Smooth muscle cell (in vitro differentiated cells): ENCODE measurements around the gene PCSK2. TPM values are rescaled to one million over a fixed set of nuclear protein-coding genes. Genes with fewer than 3 reads are reported as not detected.

ENCODE experiments used
- DNase-seq: peaks from one replicate; lab custom pipeline; 2025; ENCODE audit not compliant: unreplicated experiment; lab: John Stamatoyannopoulos, UW
- H2AFZ ChIP-seq: fragments of 200-600 bp; sonication (generic); 2 replicates; pipeline ENCODE4 v1.6.0; 2016; ENCODE audit warnings: antibody characterized with exemption, low read depth, mild to moderate bottlenecking
- H3F3A ChIP-seq: fragments of 200-600 bp; sonication (generic); 2 replicates; pipeline ENCODE4 v1.6.0; 2017; ENCODE audit warnings: antibody characterized with exemption, low read depth
- H3K27ac ChIP-seq: fragments of 200-600 bp; sonication (generic); 2 replicates; pipeline ENCODE4 v1.5.1; 2016; ENCODE audit warnings: low read depth, mild to moderate bottlenecking
- H3K27me3 ChIP-seq: fragments of 200-600 bp; sonication (generic); 2 replicates; pipeline ENCODE4 v1.6.1; 2016; ENCODE audit warnings: low read depth, mild to moderate bottlenecking
- H3K36me3 ChIP-seq: fragments of 200-600 bp; sonication (generic); 2 replicates; pipeline ENCODE4 v1.5.1; 2016; ENCODE audit warnings: low read depth
- H3K4me1 ChIP-seq: fragments of 200-600 bp; sonication (generic); 2 replicates; pipeline ENCODE4 v1.5.1; 2016; ENCODE audit warnings: low read depth
- H3K4me2 ChIP-seq: fragments of 200-600 bp; sonication (generic); 2 replicates; pipeline ENCODE4 v1.6.0; 2016; ENCODE audit warnings: mild to moderate bottlenecking
- H3K4me3 ChIP-seq: fragments of 200-600 bp; sonication (generic); 2 replicates; pipeline ENCODE4 v1.5.1; 2016; ENCODE audit warnings: mild to moderate bottlenecking
- H3K79me2 ChIP-seq: fragments of 200-600 bp; sonication (generic); 2 replicates; pipeline ENCODE4 v1.6.0; 2016; ENCODE audit warnings: low read depth, mild to moderate bottlenecking
- H3K9ac ChIP-seq: fragments of 200-600 bp; sonication (generic); 2 replicates; pipeline ENCODE4 v1.6.0; 2016; ENCODE audit warnings: low read depth
- H3K9me3 ChIP-seq: fragments of 200-600 bp; sonication (generic); replicated peaks from 2 replicates; pipeline ENCODE4 v1.5.1; 2016; ENCODE audit warnings: low read depth
- H4K20me1 ChIP-seq: fragments of 200-600 bp; sonication (generic); 2 replicates; pipeline ENCODE4 v1.6.0; 2016; ENCODE audit warnings: low read depth
- CTCF ChIP-seq: fragments of 200-600 bp; sonication (generic); IDR thresholded peaks from 2 replicates; pipeline ENCODE4 v1.5.1; 2017; ENCODE audit warnings: borderline replicate concordance, mild to moderate bottlenecking, antibody characterized with exemption; ENCODE audit not compliant: insufficient read depth, poor library complexity, severe bottlenecking
- WGBS: methylation state at CpG from one replicate; pipeline ENCODE4 v1.1.7; 2016; ENCODE audit warnings: low lambda C conversion rate; 5-methylcytosine and 5-hydroxymethylcytosine counted together
- polyA plus RNA-seq: library from polyadenylated mRNA; unstranded; fragments of >200 nt; fragmentation: Nextera tagmentation; extraction: Ambion mirVana; gene quantifications from 2 replicates; pipeline ENCODE4 v1.2.1, GENCODE V29; 2016
- total RNA-seq: library from RNA; depleted of rRNA; stranded (reverse); fragments of >200 nt; gene quantifications from 2 replicates; pipeline ENCODE4 v1.2.3, GENCODE V29; 2014

Gene PCSK2
- total and polyA plus RNA-seq, 2 experiments from 2014 or later: not detected

DNA sequence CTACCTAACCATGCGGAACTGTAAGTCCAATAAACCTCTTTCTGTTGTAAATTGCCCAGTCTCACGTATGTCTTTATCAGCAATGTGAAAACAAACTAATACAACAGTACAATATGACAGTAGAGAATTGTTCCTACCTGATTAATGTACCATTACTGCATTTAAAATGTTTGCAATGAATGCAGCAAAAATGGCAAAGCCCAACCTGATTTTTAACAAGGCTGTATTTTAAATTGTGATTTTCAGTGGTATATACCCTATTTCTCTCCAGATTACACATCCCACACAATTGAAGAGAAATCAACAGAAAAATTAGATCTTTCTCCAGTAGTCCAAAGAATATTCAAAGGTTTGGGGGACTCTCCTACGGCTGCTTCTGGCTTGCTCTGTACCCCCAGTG, 3.3 kb upstream of the PCSK2 start:
- Histone ChIP-seq H3K4me3 (no peak overlapping the region), H3K4me1 (peaks cover 15% of the 10 kb centered on the region), H3K4me2 (no peak overlapping the region), H4K20me1 (no peaks in the 10 kb centered on the region), H3K79me2 (no peaks in the 10 kb centered on the region), H3K27me3 (peaks cover 45% of the 10 kb centered on the region), H3F3A (peaks cover 4% of the 10 kb centered on the region), H3K9me3 (no peaks in the 10 kb centered on the region), H3K27ac (no peak overlapping the region), H2AFZ (no peak overlapping the region), H3K36me3 (no peaks in the 10 kb centered on the region), H3K9ac (no peak overlapping the region)
- no peak for TF ChIP-seq CTCF
- DNase-seq: no peak
- WGBS: 81% methylated on average over 3 of the region's 3 CpGs

- 2% methylated on average over 38 of the region's 38 CpGs for WGBS
- no peaks in the 10 kb centered on the region for H3K79me2 ChIP-seq
- peaks cover 4% of the 10 kb centered on the region for H3F3A ChIP-seq
- DNase-seq: no peak
- TF ChIP-seq CTCF: no peak
- H4K20me1 ChIP-seq: no peaks in the 10 kb centered on the region
- H3K4me2 ChIP-seq: peak overlapping the region; percentile 88
- peaks cover 21% of the 10 kb centered on the region for H3K4me1 ChIP-seq
- no peaks in the 10 kb centered on the region for H3K36me3 ChIP-seq
- H3K27ac ChIP-seq: no peak overlapping the region
- H3K9ac ChIP-seq: no peak overlapping the region
- H2AFZ ChIP-seq: no peak overlapping the region
- H3K27me3 ChIP-seq: peaks cover 68% of the 10 kb centered on the region
- peak overlapping the region; percentile 47 for H3K4me3 ChIP-seq
- no peaks in the 10 kb centered on the region for H3K9me3 ChIP-seq
Measured at GRCh38 chr20:17225851-17226409, 910 bp upstream of the PCSK2 start.

GRCh38 chr20:17227219-17227575, 357 bp downstream of the PCSK2 start:
- DNase-seq: no peak
- peaks cover 4% of the 10 kb centered on the region for H3F3A ChIP-seq
- no peak for TF ChIP-seq CTCF
- peak overlapping the region; percentile 34 for H3K4me3 ChIP-seq
- H4K20me1 ChIP-seq: no peaks in the 10 kb centered on the region
- no peak overlapping the region for H2AFZ ChIP-seq
- H3K79me2 ChIP-seq: no peaks in the 10 kb centered on the region
- peaks cover 21% of the 10 kb centered on the region for H3K4me1 ChIP-seq
- no peaks in the 10 kb centered on the region for H3K9me3 ChIP-seq
- 4% methylated on average over 17 of the region's 17 CpGs for WGBS
- peaks cover 68% of the 10 kb centered on the region for H3K27me3 ChIP-seq
- H3K4me2 ChIP-seq: peak overlapping the region; percentile 81
- no peak overlapping the region for H3K9ac ChIP-seq
- no peak overlapping the region for H3K27ac ChIP-seq
- H3K36me3 ChIP-seq: no peaks in the 10 kb centered on the region
